H1 (cell line): Measurements from ENCODE around the gene RTL9. TPM values are rescaled to one million over a fixed set of nuclear protein-coding genes. Genes with fewer than 3 reads are reported as not detected.

Experiments used
- CTCF ChIA-PET: fragments of 300-600 bp; sonication (Branson Sonifier 250); formaldehyde crosslinking; loops from one replicate; lab custom pipeline; 2021; ENCODE audit not compliant: partially characterized antibody; lab: Charles Lee
- POLR2A ChIA-PET: fragments of 300-600 bp; sonication (Branson Sonifier 250); formaldehyde crosslinking; loops from one replicate; lab custom pipeline; 2021; ENCODE audit warnings: inconsistent platforms; ENCODE audit not compliant: partially characterized antibody; lab: Charles Lee
- DNase-seq, 2 experiments: peaks; one replicate each; pipeline versions ENCODE4 v3.0.0 to v3.0.0-alpha.2; 2010 to 2022; ENCODE audit warnings: low spot score in 2 of 2, low read depth in 1 of 2, mixed read lengths in 1 of 2
- FAIRE-seq: peaks from 2 replicates; lab custom pipeline; 2011; peaks lifted over from hg19 to GRCh38; lab: Jason Lieb, UNC
- H2AFZ ChIP-seq: 2 replicates; pipeline ENCODE4 v1.8.1; 2012; ENCODE audit warnings: low read length, inconsistent platforms
- H2AK5ac ChIP-seq: 2 replicates; pipeline ENCODE4 v1.6.1; 2013; ENCODE audit warnings: low read depth, low read length
- H2BK120ac ChIP-seq: replicated peaks from 2 replicates; pipeline ENCODE3; 2013; ENCODE audit warnings: low read depth, low read length, inconsistent platforms
- H2BK12ac ChIP-seq: 2 replicates; pipeline ENCODE4 v1.6.1; 2013; ENCODE audit warnings: low read depth, low read length
- H2BK15ac ChIP-seq: 2 replicates; pipeline ENCODE4 v1.6.1; 2013; ENCODE audit warnings: low read length
- H2BK20ac ChIP-seq: 2 replicates; pipeline ENCODE4 v1.6.1; 2013; ENCODE audit warnings: low read length
- H2BK5ac ChIP-seq: 2 replicates; pipeline ENCODE4 v1.6.1; 2013; ENCODE audit warnings: low read depth, low read length
- H3K14ac ChIP-seq: 2 replicates; pipeline ENCODE4 v1.6.1; 2013; ENCODE audit warnings: inconsistent platforms; ENCODE audit not compliant: insufficient read length
- H3K18ac ChIP-seq: 2 replicates; pipeline ENCODE4 v1.6.1; 2013; ENCODE audit warnings: low read length; ENCODE audit errors: extremely low read depth
- H3K23ac ChIP-seq: 2 replicates; pipeline ENCODE4 v1.6.1; 2013; ENCODE audit warnings: inconsistent platforms; ENCODE audit not compliant: insufficient read length
- H3K23me2 ChIP-seq: 2 replicates; pipeline ENCODE4 v1.6.1; 2013; ENCODE audit warnings: low read depth, low read length
- H3K27ac ChIP-seq: 2 replicates; pipeline ENCODE4 v1.6.1; 2011; ENCODE audit warnings: low read depth, low read length, inconsistent platforms
- H3K27me3 ChIP-seq, 4 experiments: replicated peaks in 1 of 4; 1 replicate in 1 of 4; 2 replicates in 3 of 4; pipeline versions ENCODE4 v1.6.1 to v1.8.1; 2011 to 2013; ENCODE audit warnings: low read length in 3 of 4, mild to moderate bottlenecking in 3 of 4, inconsistent platforms in 2 of 4, mixed read lengths in 2 of 4, moderate library complexity in 1 of 4; ENCODE audit not compliant: control insufficient read depth in 3 of 4, insufficient read depth in 3 of 4; ENCODE audit errors: extremely low read depth in 1 of 4
- H3K36me3 ChIP-seq, 4 experiments: 2 replicates each; pipeline versions ENCODE4 v1.6.1 to v1.8.1; 2011 to 2013; ENCODE audit warnings: mild to moderate bottlenecking in 4 of 4, low read length in 3 of 4, moderate library complexity in 2 of 4, control low read depth in 1 of 4, inconsistent platforms in 1 of 4; ENCODE audit not compliant: insufficient read depth in 4 of 4, control insufficient read depth in 2 of 4
- H3K4ac ChIP-seq: replicated peaks from 2 replicates; pipeline ENCODE3; 2013; ENCODE audit warnings: low read length, low read depth, mixed read lengths, inconsistent platforms; ENCODE audit not compliant: insufficient read length
- H3K4me1 ChIP-seq, 4 experiments: replicated peaks in 1 of 4; 1 replicate in 1 of 4; 2 replicates in 3 of 4; pipeline versions ENCODE4 v1.6.1 to v1.8.1; 2011 to 2013; ENCODE audit warnings: low read length in 3 of 4, inconsistent platforms in 2 of 4, mixed read lengths in 1 of 4; ENCODE audit not compliant: insufficient read depth in 4 of 4, control insufficient read depth in 3 of 4
- H3K4me2 ChIP-seq, 2 experiments: 2 replicates each; pipeline versions ENCODE4 v1.6.1 to v1.8.1; 2011 to 2013; ENCODE audit warnings: low read depth in 2 of 2, low read length in 2 of 2, control low read depth in 1 of 2, inconsistent platforms in 1 of 2, mild to moderate bottlenecking in 1 of 2; ENCODE audit not compliant: insufficient read depth in 1 of 2
- H3K4me3 ChIP-seq, 4 experiments: fragments of 200-600, 300-600 bp in 1 of 4; sonication (generic), shearing (Covaris generic), sonication (Bioruptor Twin) in 1 of 4; 2 replicates each; pipeline versions ENCODE4 v1.5.1 to v1.8.1; 2011 to 2016; ENCODE audit warnings: low read length in 4 of 4, low read depth in 3 of 4, control low read depth in 2 of 4, inconsistent platforms in 2 of 4, mild to moderate bottlenecking in 2 of 4, mixed read lengths in 1 of 4, moderate library complexity in 1 of 4; ENCODE audit not compliant: insufficient read depth in 2 of 4; ENCODE audit errors: extremely low read depth in 1 of 4
- H3K56ac ChIP-seq: replicated peaks from 2 replicates; pipeline ENCODE3; 2013; ENCODE audit warnings: low read depth, mild to moderate bottlenecking, mixed read lengths, low read length, inconsistent platforms; ENCODE audit not compliant: insufficient read length
- H3K79me1 ChIP-seq: 2 replicates; pipeline ENCODE4 v1.6.1; 2013; ENCODE audit warnings: low read depth, low read length, control low read depth
- H3K79me2 ChIP-seq, 2 experiments: 2 replicates each; pipeline versions ENCODE4 v1.6.1 to v1.8.1; 2012 to 2013; ENCODE audit warnings: low read length in 2 of 2, mild to moderate bottlenecking in 2 of 2, inconsistent platforms in 1 of 2; ENCODE audit not compliant: insufficient read depth in 2 of 2, control insufficient read depth in 1 of 2
- H3K9ac ChIP-seq, 4 experiments: replicated peaks in 1 of 4; 1 replicate in 1 of 4; 2 replicates in 3 of 4; pipeline versions ENCODE4 v1.6.1 to v1.8.1; 2011 to 2013; ENCODE audit warnings: low read depth in 3 of 4, low read length in 3 of 4, control low read depth in 2 of 4, mild to moderate bottlenecking in 2 of 4, moderate library complexity in 2 of 4, inconsistent platforms in 1 of 4; ENCODE audit errors: extremely low read depth in 1 of 4
- H3K9me3 ChIP-seq, 2 experiments: 2 replicates each; pipeline versions ENCODE4 v1.6.1 to v1.8.1; 2012 to 2013; ENCODE audit warnings: mild to moderate bottlenecking in 2 of 2, moderate library complexity in 2 of 2, control low read depth in 1 of 2, inconsistent platforms in 1 of 2, low read depth in 1 of 2, low read length in 1 of 2, mixed read lengths in 1 of 2; ENCODE audit not compliant: insufficient read depth in 2 of 2
- H4K20me1 ChIP-seq, 2 experiments: replicated peaks in 1 of 2; 2 replicates each; pipeline versions ENCODE3 to v1.8.1; 2011 to 2013; ENCODE audit warnings: inconsistent platforms in 2 of 2, low read length in 2 of 2, mild to moderate bottlenecking in 1 of 2; ENCODE audit not compliant: insufficient read depth in 2 of 2, control insufficient read depth in 1 of 2
- H4K5ac ChIP-seq: 2 replicates; pipeline ENCODE4 v1.6.1; 2013; ENCODE audit warnings: low read length, low read depth, mixed read lengths, inconsistent platforms; ENCODE audit not compliant: insufficient read length
- H4K8ac ChIP-seq: 2 replicates; pipeline ENCODE4 v1.8.0; 2013; ENCODE audit warnings: mild to moderate bottlenecking, moderate library complexity, low read length, inconsistent platforms; ENCODE audit not compliant: insufficient read depth; ENCODE audit errors: extremely low read depth
- H4K91ac ChIP-seq: replicated peaks from 2 replicates; pipeline ENCODE3; 2013; ENCODE audit warnings: low read length, mixed read lengths, inconsistent platforms; ENCODE audit not compliant: insufficient read length
- HDAC2 ChIP-seq, 2 experiments: fragments of 300-600 bp in 1 of 2; sonication (generic) in 1 of 2; IDR thresholded peaks; 2 replicates each; pipeline ENCODE4 v1.6.1; 2011 to 2012; ENCODE audit warnings: low read depth in 2 of 2, low read length in 2 of 2, mild to moderate bottlenecking in 2 of 2, moderate library complexity in 2 of 2, borderline replicate concordance in 1 of 2, inconsistent platforms in 1 of 2
- POLR2A ChIP-seq, 2 experiments: IDR thresholded peaks; 1 replicate in 1 of 2; 2 replicates in 1 of 2; pipeline ENCODE4 v1.6.1; 2011; ENCODE audit warnings: low read depth in 2 of 2, low read length in 2 of 2, mild to moderate bottlenecking in 2 of 2; ENCODE audit errors: control extremely low read depth in 1 of 2
- RNF2 ChIP-seq: fragments of 200-900, 300-1000 bp; sonication (generic); IDR thresholded peaks from 2 replicates; pipeline ENCODE4 v1.7.1; 2016; ENCODE audit warnings: borderline replicate concordance, low read depth, mild to moderate bottlenecking, antibody characterized with exemption, low read length; ENCODE audit not compliant: poor library complexity, severe bottlenecking; ENCODE audit errors: missing control alignments
- TAF1 ChIP-seq: IDR thresholded peaks from 2 replicates; pipeline ENCODE4 v1.6.1; 2011; ENCODE audit warnings: mild to moderate bottlenecking, low read depth, low read length
- WGBS, 2 experiments: shearing (Covaris generic) in 1 of 2; methylation state at CpG; one replicate each; pipeline versions ENCODE4 v1.1.6 to v1.1.7; 2013 to 2015; ENCODE audit warnings: low lambda C conversion rate in 2 of 2, mixed read lengths in 2 of 2, inconsistent platforms in 1 of 2, low coverage in 1 of 2, missing lambda C conversion rate in 1 of 2; ENCODE audit not compliant: insufficient replicate concordance in 2 of 2, insufficient coverage in 1 of 2, insufficient read length in 1 of 2; ENCODE audit errors: extremely low coverage in 1 of 2, missing lambda C conversion rate in 1 of 2; 5-methylcytosine and 5-hydroxymethylcytosine counted together
- polyA plus RNA-seq, 7 experiments: library from polyadenylated mRNA; depleted of rRNA in 3 of 7; stranded (reverse) in 5 of 7; unstranded in 2 of 7; fragments of >200 nt in 5 of 7; fragments of 200-250 nt in 2 of 7; gene quantifications; 1 replicate in 5 of 7; 2 replicates in 1 of 7; 4 replicates in 1 of 7; pipeline versions ENCODE4 v1.2.1 to v1.2.3, GENCODE V29; 2011 to 2013; ENCODE audit warnings: missing spikeins in 2 of 7, mixed read lengths in 2 of 7
- total RNA-seq: library from RNA; stranded (reverse); fragmentation: NEBNext Ultra II Directional; extraction: Animal tissue kit (Norgen Biotek cat#: 25700); gene quantifications from 2 replicates; pipeline ENCODE4 v1.2.1, GENCODE V29; 2021

Gene RTL9
- total and polyA plus RNA-seq, 2 of the 8 experiments (the other 6 are each of a cell fraction or from before 2014, with no cell fraction given): 0.09 to 0.20 TPM

DNA sequence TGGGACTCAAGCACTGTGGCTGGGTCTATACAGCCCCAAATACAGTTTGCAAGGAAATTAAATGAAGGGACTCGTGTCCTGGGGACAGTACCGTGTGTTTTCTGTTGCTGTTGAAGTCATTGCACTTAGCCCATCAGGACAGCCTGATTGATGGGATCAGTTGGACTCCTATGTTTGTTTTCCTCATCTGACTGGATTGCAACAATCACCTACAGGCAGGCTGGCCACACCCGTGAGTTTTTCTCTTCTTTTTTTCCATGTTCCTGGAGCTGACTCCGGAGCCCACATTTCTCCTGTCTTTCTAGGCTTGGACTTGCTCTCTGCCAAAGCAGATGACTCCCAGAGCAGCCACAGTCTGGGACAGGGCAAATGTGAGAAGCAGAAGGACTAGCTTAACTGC lies 38.1 kb downstream of the RTL9 start:
- FAIRE-seq: no peak
- Histone ChIP-seq H3K27ac (no peak overlapping the region), H4K20me1 (no peaks in the 10 kb centered on the region), H4K91ac (no peak overlapping the region), H3K4ac (no peak overlapping the region), H3K79me1 (no peaks in the 10 kb centered on the region), H3K23ac (no peak overlapping the region), H3K56ac (no peak overlapping the region), H3K18ac (no peak overlapping the region), H3K9ac (no peak overlapping the region), H3K23me2 (no peaks in the 10 kb centered on the region), H3K4me1 (peaks cover 0 to 5% (median 0%) of the 10 kb centered on the region in 4 experiments; a peak in 1 of 7 replicates), H4K5ac (no peak overlapping the region), H2AK5ac (no peak overlapping the region), H3K4me3 (no peak overlapping the region), H3K79me2 (no peaks in the 10 kb centered on the region), H3K36me3 (no peaks in the 10 kb centered on the region), H2BK120ac (no peak overlapping the region), H3K4me2 (no peak overlapping the region), H2BK12ac (no peak overlapping the region), H2BK20ac (no peak overlapping the region), H4K8ac (no peak overlapping the region), H3K14ac (no peak overlapping the region), H2BK5ac (no peak overlapping the region), H3K27me3 (no peaks in the 10 kb centered on the region), H2BK15ac (no peak overlapping the region), H2AFZ (no peak overlapping the region), H3K9me3 (no peaks in the 10 kb centered on the region)
- ChIA-PET POLR2A (no interaction called here), CTCF (interaction anchor here (0.7 to 3.1 kb wide), 4 partner anchors 9 to 236 kb away, joined by 3 to 14 read pairs (median 4); no protein-coding TSS in a partner anchor)
- DNase-seq: no peak
- 100% methylated on average over 2 of the region's 4 CpGs; no CpG with 5 or more reads in 1 of the 2 experiments for WGBS, 2 experiments
- TF ChIP-seq RNF2: no peak
- no peak for TF ChIP-seq TAF1
- TF ChIP-seq HDAC2 (IDR thresholded peaks at IDR 0.05; ENCODE audit: borderline replicate concordance in 1 of 2, low read depth in 2 of 2, low read length in 2 of 2): no peak
- no peak for TF ChIP-seq POLR2A (IDR thresholded peaks at IDR 0.05; ENCODE audit: control extremely low read depth in 1 of 2, low read depth in 2 of 2, low read length in 2 of 2)
